HepG2 (cell line): ENCODE measurements around the gene NEK8. TPM values are rescaled to one million over a fixed set of nuclear protein-coding genes. Genes with fewer than 3 reads are reported as not detected.

Experiments used
- ATAC-seq: fragments of 200-7000 bp; cut with Tn5 transposase; 3 replicates; pipeline ENCODE4 v1.9.1; 2020; ENCODE audit warnings: mild to moderate bottlenecking, moderate library complexity
- BruUV-seq: library from RNA; stranded (reverse); fragments of 400-500 nt; replicated peaks from 2 replicates; lab custom pipeline; 2021; lab: Mats Ljungman, UMichigan
- CTCF ChIA-PET: fragments of 300-600 bp; formaldehyde crosslinking; extraction: SDS; loops from one replicate; lab custom pipeline; 2021; ENCODE audit warnings: low total read pairs, inconsistent platforms, low intra/inter-chr PET ratio; lab: Yijun Ruan, JAX
- POLR2A ChIA-PET: fragments of 350-600 bp; sonication (Branson Sonifier 250); formaldehyde crosslinking; loops from one replicate; lab custom pipeline; 2020; ENCODE audit warnings: antibody characterized with exemption, inconsistent platforms; lab: Yijun Ruan, JAX
- DNase-seq: peaks from one replicate; pipeline ENCODE4 v3.0.0-alpha.2; 2015; ENCODE audit warnings: low spot score
- FAIRE-seq: peaks from 3 replicates; lab custom pipeline; 2011; peaks lifted over from hg19 to GRCh38; lab: Jason Lieb, UNC
- H2AFZ ChIP-seq: one replicate; pipeline ENCODE4 v1.6.1; 2011; ENCODE audit warnings: low read length, inconsistent platforms
- H3K27ac ChIP-seq: fragments of 300-600 bp; 3 replicates; pipeline ENCODE4 v1.8.0; 2011; ENCODE audit warnings: mixed run types, mild to moderate bottlenecking, mixed read lengths, low read length, inconsistent platforms; ENCODE audit not compliant: insufficient read depth; ENCODE audit errors: extremely low read length
- H3K27me3 ChIP-seq, 2 experiments: fragments of 200-600 bp in 1 of 2; 2 replicates in 1 of 2; 3 replicates in 1 of 2; pipeline versions ENCODE4 v1.6.0 to v1.8.0; 2011; ENCODE audit warnings: low read length in 2 of 2, mild to moderate bottlenecking in 2 of 2, moderate library complexity in 2 of 2, inconsistent platforms in 1 of 2; ENCODE audit not compliant: insufficient read depth in 2 of 2, control insufficient read depth in 1 of 2
- H3K36me3 ChIP-seq, 2 experiments: fragments of 200-600 bp in 1 of 2; replicated peaks in 1 of 2; 2 replicates in 1 of 2; 3 replicates in 1 of 2; pipeline versions ENCODE4 v1.5.1 to v1.8.0; 2011; ENCODE audit warnings: low read length in 2 of 2, inconsistent platforms in 1 of 2; ENCODE audit not compliant: insufficient read depth in 2 of 2, control insufficient read depth in 1 of 2
- H3K4me1 ChIP-seq: 2 replicates; pipeline ENCODE4 v1.5.1; 2012; ENCODE audit warnings: low read length, inconsistent platforms; ENCODE audit not compliant: insufficient read depth
- H3K4me2 ChIP-seq: 2 replicates; pipeline ENCODE4 v1.6.0; 2011; ENCODE audit warnings: low read depth, low read length, inconsistent platforms
- H3K4me3 ChIP-seq, 3 experiments: fragments of 200-600 bp in 1 of 3; sonication (generic), shearing (Covaris generic) in 1 of 3; replicated peaks in 1 of 3; 2 replicates each; pipeline ENCODE4 v1.5.1; 2011 to 2016; ENCODE audit warnings: low read length in 3 of 3, inconsistent platforms in 2 of 3, low read depth in 2 of 3, mild to moderate bottlenecking in 2 of 3, control low read depth in 1 of 3, mixed read lengths in 1 of 3; ENCODE audit not compliant: insufficient read depth in 1 of 3
- H3K79me2 ChIP-seq: one replicate; pipeline ENCODE4 v1.6.1; 2011; ENCODE audit warnings: low read length, inconsistent platforms; ENCODE audit not compliant: insufficient read depth
- H3K9ac ChIP-seq: 2 replicates; pipeline ENCODE4 v1.6.0; 2011; ENCODE audit warnings: mild to moderate bottlenecking, low read depth, low read length, inconsistent platforms; ENCODE audit not compliant: insufficient read depth
- H3K9me3 ChIP-seq: 2 replicates; pipeline ENCODE4 v1.5.1; 2012; ENCODE audit warnings: mild to moderate bottlenecking, low read length
- H4K20me1 ChIP-seq: 2 replicates; pipeline ENCODE4 v1.6.0; 2011; ENCODE audit warnings: inconsistent platforms, mild to moderate bottlenecking, low read length, moderate library complexity; ENCODE audit not compliant: insufficient read depth
- ATF4 ChIP-seq, 2 experiments: fragments of 450-650 bp in 1 of 2; sonication (generic) in 1 of 2; formaldehyde crosslinking; IDR thresholded peaks; 2 replicates each; pipeline versions ENCODE4 v1.5.0 to v1.8.0; 2020 to 2022; ENCODE audit warnings: mild to moderate bottlenecking in 1 of 2, missing genetic modification reagents in 1 of 2
- POLR2A ChIP-seq, 2 experiments: IDR thresholded peaks; 2 replicates each; pipeline ENCODE4 v1.6.1; 2011; ENCODE audit warnings: low read depth in 2 of 2, low read length in 2 of 2, mild to moderate bottlenecking in 1 of 2, moderate library complexity in 1 of 2; ENCODE audit not compliant: insufficient read depth in 1 of 2
- RBFOX2 ChIP-seq: fragments of 200-400 bp; formaldehyde crosslinking; IDR thresholded peaks from 2 replicates; pipeline ENCODE4 v1.6.1; 2017; ENCODE audit warnings: low read depth, mild to moderate bottlenecking, low read length
- SMAD3 ChIP-seq: sonication (generic); formaldehyde crosslinking; IDR thresholded peaks from 2 replicates; pipeline ENCODE4 v1.4.0; 2020; ENCODE audit warnings: missing genetic modification reagents
- WGBS: methylation state at CpG from one replicate; pipeline ENCODE4 v1.1.6; 2017; ENCODE audit warnings: low lambda C conversion rate; 5-methylcytosine and 5-hydroxymethylcytosine counted together
- in situ Hi-C: cut with HindIII; loops from 2 replicates; pipeline ENCODE4 v1.10.0; 2017; ENCODE audit warnings: low pct_unique_long_range_greater_than_20kb; ENCODE audit not compliant: extremely low pct_ligation_motif_present
- intact Hi-C: fragments of 100-400 bp; cut with micrococcal nuclease; formaldehyde crosslinking; loops from one replicate; pipeline ENCODE4 v1.10.0; 2022; ENCODE audit not compliant: unreplicated experiment
- polyA plus RNA-seq, 8 experiments: library from polyadenylated mRNA; depleted of rRNA in 3 of 8; stranded (reverse) in 7 of 8; unstranded in 1 of 8; fragments of >200 nt; fragmentation: Illumina TruSeq in 4 of 8; extraction: Trizol in 4 of 8; gene quantifications; 2 replicates each; pipeline versions ENCODE4 v1.2.1 to v1.2.3, GENCODE V29; 2011 to 2016; ENCODE audit warnings: low read depth in 4 of 8, missing spikeins in 1 of 8, mixed read lengths in 1 of 8; ENCODE audit not compliant: insufficient read depth in 1 of 8
- total RNA-seq, 5 experiments: library from RNA; depleted of rRNA; stranded (reverse); fragments of >200 nt; fragmentation: Illumina TruSeq; extraction: Trizol; gene quantifications; 2 replicates each; pipeline ENCODE4 v1.2.3, GENCODE V29; 2016; ENCODE audit warnings: low read depth in 1 of 5

The NEK8 gene
- total and polyA plus RNA-seq, 2 of the 13 experiments (the other 11 are each of a cell fraction or from before 2014, with no cell fraction given), result 5.8 to 13.5 TPM

GRCh38 chr17:28723159-28723835 lies 5.3 kb upstream of the NEK8 start:
- ChIA-PET POLR2A (interaction anchor here (2.0 to 8.7 kb wide), 5 partner anchors 12 to 78 kb away, joined by 9 to 590 read pairs (median 50); partner anchors contain the start of genes BLTP2, PROCA1, SDF2 and SUPT6H), CTCF (interaction anchor here (1.2 kb wide), 1 partner anchor 27 kb away, joined by 3 read pairs; no protein-coding TSS in a partner anchor)
- Histone ChIP-seq H3K36me3 (peaks cover 8 to 38% of the 10 kb centered on the region in 2 experiments; a peak in 4 of 5 replicates), H3K9ac (no peak overlapping the region), H3K9me3 (no peaks in the 10 kb centered on the region), H3K79me2 (peaks cover 40% of the 10 kb centered on the region), H4K20me1 (peaks cover 42% of the 10 kb centered on the region), H3K27ac (peak overlapping the region; percentile 41), H3K27me3 (no peaks in the 10 kb centered on the region; a peak in 1 of 5 replicates), H2AFZ (no peak overlapping the region), H3K4me2 (peak overlapping the region; percentile 96), H3K4me1 (peaks cover 62% of the 10 kb centered on the region), H3K4me3 (no peak overlapping the region)
- in situ Hi-C loops, result no loop called here
- DNase-seq (no peak), FAIRE-seq (no peak), ATAC-seq (no peak)
- 90% methylated on average over 6 of the region's 6 CpGs for WGBS
- BruUV-seq, result no TSS peak
- TF ChIP-seq POLR2A (IDR thresholded peaks at IDR 0.05; ENCODE audit: insufficient read depth in 1 of 2, low read depth in 2 of 2, low read length in 2 of 2) (peak in 1 of 2 experiments; percentile 15; a peak in 1 of 4 replicates), RBFOX2 (peak; percentile 55; the same call in 1 of the 2 replicates), SMAD3 (CRISPR knock-in tag) (no peak), ATF4 (CRISPR knock-in tag; IDR thresholded peaks at IDR 0.05) (no peak)
- intact Hi-C loops, result loop anchor here (5.0 kb wide), 1 partner anchor 76 kb away; the partner anchor contains the start of gene BLTP2
